GM19193 (cell line): ENCODE measurements around the gene AHNAK.

Experiments
- POLR2A ChIP-seq: IDR thresholded peaks from 4 replicates; pipeline ENCODE4 v1.6.1; 2011; ENCODE audit not compliant: insufficient read depth, insufficient read length; ENCODE audit errors: extremely low read depth

Gene AHNAK

DNA sequence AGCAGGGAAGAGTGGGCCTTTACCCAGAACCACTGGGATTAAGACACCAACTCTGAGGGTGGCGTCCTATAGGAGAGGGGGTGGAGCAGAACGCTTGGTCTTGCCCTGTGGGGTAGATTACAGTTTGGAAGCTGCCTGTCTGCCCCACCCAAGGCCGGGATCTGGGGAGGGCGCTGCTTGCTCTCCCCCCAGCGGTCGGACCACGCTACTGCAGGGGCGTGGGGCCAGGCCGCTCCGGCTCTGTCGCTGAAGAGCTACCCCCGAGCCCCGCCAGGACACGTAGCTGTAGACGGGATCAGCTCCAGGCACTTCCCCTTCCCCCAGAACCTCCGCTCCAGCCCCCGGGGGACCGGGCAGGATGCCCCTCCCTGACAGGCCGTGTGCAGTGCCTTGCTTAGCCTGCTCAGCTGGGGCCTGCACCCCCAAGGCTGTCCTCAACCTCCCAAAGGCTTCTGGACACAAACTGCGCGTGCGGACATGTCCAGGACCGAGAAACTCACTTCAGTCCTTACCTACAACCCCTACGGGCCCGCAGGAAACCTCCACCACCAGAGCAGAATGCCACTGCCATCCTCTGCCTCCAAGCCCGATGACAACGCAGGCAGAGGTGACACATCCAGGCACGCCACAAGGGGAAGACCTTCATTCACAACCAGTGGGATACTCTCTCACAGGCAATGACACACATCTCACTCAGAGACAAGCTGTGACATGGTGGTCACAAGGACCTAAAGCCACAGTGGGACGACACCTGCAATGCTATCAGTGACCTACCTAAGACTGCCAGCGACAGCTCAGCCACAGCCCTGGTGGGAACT, 3.6 kb downstream of the AHNAK start:
- TF ChIP-seq POLR2A, result no peak

GRCh38 chr11:62542111-62542745, 4.4 kb downstream of the AHNAK start:
- TF ChIP-seq POLR2A, result no peak

- peak; percentile 42 for TF ChIP-seq POLR2A
Observed at GRCh38 chr11:62540804-62541701, 5.6 kb downstream of the AHNAK start.

DNA sequence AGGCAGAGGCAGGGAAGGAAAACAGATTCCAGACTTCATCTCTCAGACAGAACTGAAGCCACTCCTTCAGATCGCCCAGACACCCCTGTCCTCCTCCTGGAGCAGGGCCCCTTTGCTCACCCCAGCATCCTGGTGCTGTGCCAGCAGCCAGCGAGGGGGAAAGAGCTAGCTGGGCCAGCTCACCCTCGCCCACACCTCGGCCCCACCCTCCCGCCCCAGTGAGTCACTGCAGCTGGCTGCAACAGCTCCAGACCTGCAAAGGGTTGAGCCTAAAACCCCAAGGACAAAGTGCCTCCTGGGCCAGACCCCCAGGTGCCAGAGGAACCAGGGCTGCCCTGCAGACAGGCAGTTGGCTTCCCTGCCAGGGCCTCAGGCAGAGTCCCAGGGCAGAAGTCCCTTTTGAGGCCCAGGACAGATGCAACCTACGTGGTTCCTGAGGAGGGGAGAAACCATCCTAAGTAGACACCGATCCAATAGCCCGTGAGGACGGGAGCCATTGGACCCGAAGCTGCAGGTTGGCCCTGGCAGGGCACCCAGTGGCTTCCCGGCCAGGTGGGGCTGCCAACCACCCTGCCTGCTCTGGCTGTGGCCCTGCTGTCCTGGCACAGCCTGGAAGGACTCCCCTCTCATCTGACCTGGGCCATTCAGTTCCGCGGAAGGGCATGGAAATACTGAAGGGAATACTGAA, 7.2 kb downstream of the AHNAK start:
- TF ChIP-seq POLR2A, result no peak

DNA sequence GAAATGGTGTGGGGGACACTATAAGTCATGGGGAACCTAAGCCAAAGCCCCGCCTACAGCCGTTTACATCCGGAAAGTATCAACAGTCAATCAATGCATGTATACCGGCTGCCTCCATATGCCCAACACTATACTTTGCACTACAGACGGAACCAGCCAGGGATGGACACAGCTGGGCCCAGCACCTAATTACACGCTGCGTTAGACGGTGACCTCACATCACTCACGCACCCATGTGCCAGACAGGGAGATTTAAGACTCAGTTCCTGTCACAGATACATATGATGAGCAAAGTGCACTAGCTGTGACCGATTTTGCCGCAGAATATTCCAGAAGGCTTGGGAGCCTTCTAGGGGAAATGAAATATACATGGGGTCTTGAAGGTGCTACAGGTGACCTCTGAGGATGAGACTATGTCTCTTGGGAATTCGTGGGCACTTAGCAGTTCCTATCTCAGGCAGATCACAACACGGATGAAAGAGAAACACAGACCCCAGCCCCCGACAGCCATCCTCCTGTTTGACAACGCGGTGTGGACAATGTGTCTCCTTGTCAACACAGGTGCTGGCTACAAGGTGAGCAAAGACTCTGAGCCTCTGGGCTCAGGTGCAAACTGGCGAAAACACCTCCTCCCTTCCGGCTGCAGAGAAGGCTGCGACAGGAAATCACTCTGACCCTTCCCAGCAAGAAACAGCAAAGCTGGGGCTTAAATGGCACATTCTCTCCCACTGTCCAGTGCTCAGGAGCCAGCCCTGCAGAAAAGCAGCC, 8.0 kb downstream of the AHNAK start:
- TF ChIP-seq POLR2A, result no peak

DNA sequence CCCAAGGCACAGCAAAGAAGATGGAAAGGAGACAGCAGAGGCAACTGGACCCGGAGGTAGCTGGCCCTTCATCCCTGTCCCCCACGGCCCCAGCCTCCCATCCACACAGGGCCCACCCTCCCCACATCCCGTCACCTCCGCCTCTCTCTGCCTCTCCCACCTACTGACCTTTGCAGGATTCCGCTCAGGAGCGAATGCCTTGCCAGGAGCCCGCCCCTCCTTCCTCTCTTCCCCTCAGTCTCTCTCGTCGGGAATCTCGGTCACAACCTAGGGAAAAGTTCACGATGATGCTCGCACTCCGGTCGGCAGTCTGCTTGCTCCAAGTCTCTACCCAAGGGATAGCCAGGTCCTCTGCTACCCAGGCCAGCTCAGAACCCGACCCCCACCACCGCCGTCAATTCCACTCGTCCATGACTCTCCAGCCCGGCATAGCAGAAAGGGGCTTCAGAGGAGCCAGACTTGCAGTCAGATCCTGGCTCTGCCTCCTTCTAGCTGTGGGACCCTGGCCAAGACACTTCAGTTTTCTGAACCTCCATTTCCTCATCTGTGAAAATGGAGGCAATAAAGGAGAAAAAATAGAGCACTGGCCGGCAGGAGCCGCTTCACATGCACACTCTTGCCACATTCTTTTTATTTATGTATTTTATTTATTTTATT, 10.2 kb downstream of the AHNAK start:
- no peak for TF ChIP-seq POLR2A

DNA sequence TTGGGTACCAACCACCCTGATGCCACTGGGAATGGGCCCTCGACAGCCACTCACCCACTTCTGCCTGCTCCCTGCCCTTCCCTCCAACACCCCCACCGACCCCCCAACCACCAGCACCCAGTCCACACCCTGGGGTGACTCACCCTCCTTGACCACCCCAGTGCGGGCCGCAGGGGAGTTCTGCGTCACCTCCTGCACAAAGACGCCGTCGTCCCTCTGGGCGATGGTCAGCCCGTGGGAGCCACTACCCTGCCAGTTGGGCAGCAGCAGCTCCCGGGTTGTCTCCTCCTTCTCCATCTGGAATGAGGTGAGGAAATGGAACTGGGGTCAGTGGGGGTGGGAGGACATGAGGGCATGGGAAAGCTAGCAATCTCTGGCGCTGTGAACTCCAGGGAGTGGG, 10.8 kb downstream of the AHNAK start:
- TF ChIP-seq POLR2A, result no peak

DNA sequence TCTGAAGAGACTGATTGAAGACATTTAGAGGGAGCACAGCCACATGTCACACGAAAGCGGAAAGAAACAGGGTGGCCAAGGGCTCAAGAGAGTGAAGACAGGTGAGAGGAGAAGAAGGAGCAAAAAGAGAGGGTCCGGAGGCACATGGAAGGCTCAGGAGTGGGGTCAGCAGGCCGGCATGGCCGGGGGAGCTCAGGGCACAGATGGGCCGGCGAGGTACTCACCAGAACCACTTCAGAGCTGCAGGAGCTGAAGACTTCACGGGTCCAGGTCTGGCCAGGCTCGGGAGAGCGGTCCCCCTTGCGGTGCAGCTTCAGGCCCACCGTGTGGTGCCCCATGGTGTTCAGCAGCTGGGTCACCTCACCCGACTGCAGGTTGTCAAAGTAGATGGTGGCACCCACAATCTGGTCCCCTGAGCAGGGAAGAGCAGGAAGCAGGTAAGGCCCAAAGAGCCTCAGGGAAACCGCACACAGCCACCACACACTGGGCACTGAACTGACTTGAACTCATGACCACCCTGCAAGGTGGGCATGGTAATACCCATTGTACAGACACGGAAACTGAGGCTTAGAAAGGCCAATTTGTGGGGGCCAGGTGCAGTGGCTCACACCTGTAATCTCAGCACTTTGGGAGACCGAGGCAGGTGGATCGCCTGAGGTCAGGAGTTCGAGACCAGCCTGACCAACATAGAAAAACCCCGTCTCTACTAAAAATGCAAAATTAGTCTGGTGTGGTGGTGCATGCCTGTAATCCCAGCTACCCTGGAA, 11.6 kb downstream of the AHNAK start:
- no peak for TF ChIP-seq POLR2A

DNA sequence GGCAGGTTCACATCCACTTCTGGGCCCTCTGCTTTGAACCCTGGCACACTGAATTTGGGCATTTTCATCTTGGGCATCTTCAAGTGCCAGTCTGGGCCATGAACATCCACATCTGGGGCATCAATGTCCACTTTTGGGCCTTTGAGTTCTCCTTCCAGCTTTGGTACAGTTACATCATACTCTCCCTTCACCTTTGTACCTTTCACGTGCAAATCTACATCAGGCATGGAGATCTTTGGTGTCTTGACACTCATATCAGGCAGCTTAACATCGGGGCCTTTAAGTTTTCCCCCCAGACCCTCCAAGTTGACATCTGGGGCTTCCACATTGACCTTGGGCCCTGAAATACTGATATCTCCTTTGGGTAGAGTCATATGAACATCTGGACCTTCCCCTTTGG, 14.5 kb downstream of the AHNAK start:
- no peak for TF ChIP-seq POLR2A

DNA sequence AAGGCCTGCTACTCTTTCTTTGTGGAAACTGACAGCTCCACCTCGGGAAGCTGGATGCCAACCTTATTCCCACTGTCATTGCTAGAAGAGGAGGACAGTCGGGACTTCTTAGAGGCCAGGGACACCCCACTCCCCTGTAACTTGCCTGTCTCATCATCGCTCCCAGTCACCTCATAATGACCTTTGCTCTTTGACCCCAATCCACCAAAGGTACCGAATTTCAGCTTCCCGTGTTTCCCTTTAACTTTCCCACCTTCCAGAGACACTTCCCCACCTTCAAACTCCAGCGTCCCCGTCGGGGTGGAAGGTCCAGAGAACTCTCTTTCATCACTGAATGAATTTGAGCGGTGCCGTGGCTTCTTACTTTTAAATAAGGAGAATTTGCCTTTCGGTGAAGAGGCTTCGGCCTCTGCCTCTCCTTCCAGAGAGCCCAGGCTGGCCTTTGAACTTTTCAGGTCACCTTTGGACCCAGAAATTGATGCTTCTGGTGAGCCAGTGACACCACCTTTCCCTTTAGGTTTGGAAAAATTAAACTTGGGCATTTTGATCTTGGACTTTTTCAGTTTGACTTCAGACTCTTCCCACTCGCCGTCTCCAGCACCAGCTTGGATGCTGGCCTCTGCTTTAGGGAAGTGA, 29.8 kb downstream of the AHNAK start:
- TF ChIP-seq POLR2A, result no peak

- no peak for TF ChIP-seq POLR2A
Observed at GRCh38 chr11:62514151-62514550, 32.5 kb downstream of the AHNAK start.

DNA sequence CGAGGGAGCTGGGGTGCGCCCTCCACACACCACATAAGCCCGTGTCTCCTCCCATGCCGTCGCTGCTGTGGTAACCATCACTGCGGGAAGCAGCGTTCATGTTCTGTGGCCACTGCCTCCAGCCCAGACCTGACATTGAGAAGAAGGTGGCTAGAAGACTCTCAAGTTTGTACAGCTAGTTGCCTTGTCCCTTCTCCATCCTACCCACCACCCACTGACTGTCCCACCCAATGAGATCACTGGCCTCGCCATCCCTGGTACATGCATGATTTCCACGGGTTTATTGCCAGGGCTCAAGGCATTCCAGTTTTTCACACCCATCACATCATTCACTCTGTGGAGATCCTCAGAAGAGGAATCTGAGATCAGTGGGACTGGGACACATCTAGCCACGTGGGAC, 33.0 kb downstream of the AHNAK start:
- no peak for TF ChIP-seq POLR2A
